ENCODE results near the gene REM1. TPM values are rescaled to one million over a fixed set of nuclear protein-coding genes. Genes with fewer than 3 reads are reported as not detected.

The REM1 gene
- total and polyA plus RNA-seq, 2 of the 13 experiments (the other 11 are each of a cell fraction or from before 2014, with no cell fraction given), result not detected

GRCh38 chr20:31440012-31440659 lies 35.0 kb upstream of the REM1 start, which contains the start of gene DEFB123:
DEFB123 (plus strand) TSS chr20:31440632; CDS start chr20:31440699, 67 bp downstream.
- ChIA-PET CTCF (ENCODE audit: low intra/inter-chr PET ratio, low total read pairs) (no interaction called here), POLR2A (no interaction called here)
- H3K4me2 ChIP-seq (ENCODE audit: low read depth, low read length), result no peak within 1 kb of the TSS

More at GRCh38 chr20:31440012-31440659, 35.0 kb upstream of the REM1 start, which contains the start of gene DEFB123:
- no peak for DNase-seq (ENCODE audit: low spot score)
- TF ChIP-seq ZNF761 (CRISPR knock-in tag; conservative IDR thresholded peaks at IDR 0.05) (no peak), CTCF (CRISPR knock-in tag; IDR thresholded peaks at IDR 0.05) (peak; percentile 50), KLF13 (CRISPR knock-in tag; IDR thresholded peaks at IDR 0.05) (no peak), ZSCAN25 (CRISPR knock-in tag; IDR thresholded peaks at IDR 0.05) (no peak), XRCC5 (optimal IDR thresholded peaks at IDR 0.05; ENCODE audit: low read length) (peak; percentile 45), SP5 (CRISPR knock-in tag; IDR thresholded peaks at IDR 0.05; ENCODE audit: borderline replicate concordance, low read depth) (no peak), KDM1A (CRISPR knock-in tag; IDR thresholded peaks at IDR 0.05) (no peak), HMGXB4 (CRISPR knock-in tag; IDR thresholded peaks at IDR 0.05; ENCODE audit: borderline replicate concordance in 1 of 2, low read depth in 1 of 2) (no peak), ZNF530 (CRISPR knock-in tag; IDR thresholded peaks at IDR 0.05; ENCODE audit: low read depth) (no peak), ZNF10 (CRISPR knock-in tag; IDR thresholded peaks at IDR 0.05; ENCODE audit: borderline replicate concordance, low read depth) (no peak), GMEB1 (CRISPR knock-in tag; IDR thresholded peaks at IDR 0.05; ENCODE audit: borderline replicate concordance) (no peak)
- TF ChIP-seq, protein P1, sequence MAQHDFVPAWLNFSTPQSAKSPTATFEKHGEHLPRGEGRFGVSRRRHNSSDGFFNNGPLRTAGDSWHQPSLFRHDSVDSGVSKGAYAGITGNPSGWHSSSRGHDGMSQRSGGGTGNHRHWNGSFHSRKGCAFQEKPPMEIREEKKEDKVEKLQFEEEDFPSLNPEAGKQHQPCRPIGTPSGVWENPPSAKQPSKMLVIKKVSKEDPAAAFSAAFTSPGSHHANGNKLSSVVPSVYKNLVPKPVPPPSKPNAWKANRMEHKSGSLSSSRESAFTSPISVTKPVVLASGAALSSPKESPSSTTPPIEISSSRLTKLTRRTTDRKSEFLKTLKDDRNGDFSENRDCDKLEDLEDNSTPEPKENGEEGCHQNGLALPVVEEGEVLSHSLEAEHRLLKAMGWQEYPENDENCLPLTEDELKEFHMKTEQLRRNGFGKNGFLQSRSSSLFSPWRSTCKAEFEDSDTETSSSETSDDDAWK (CRISPR knock-in tag; IDR thresholded peaks at IDR 0.05), result no peak
- TF ChIP-seq, protein P2, sequence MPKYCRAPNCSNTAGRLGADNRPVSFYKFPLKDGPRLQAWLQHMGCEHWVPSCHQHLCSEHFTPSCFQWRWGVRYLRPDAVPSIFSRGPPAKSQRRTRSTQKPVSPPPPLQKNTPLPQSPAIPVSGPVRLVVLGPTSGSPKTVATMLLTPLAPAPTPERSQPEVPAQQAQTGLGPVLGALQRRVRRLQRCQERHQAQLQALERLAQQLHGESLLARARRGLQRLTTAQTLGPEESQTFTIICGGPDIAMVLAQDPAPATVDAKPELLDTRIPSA (CRISPR knock-in tag; IDR thresholded peaks at IDR 0.05; ENCODE audit: borderline replicate concordance), result no peak
- Histone ChIP-seq H3K4me1 (ENCODE audit: insufficient read depth, low read length) (peaks cover 22% of the 10 kb centered on the region), H3K9me3 (ENCODE audit: low read length) (no peaks in the 10 kb centered on the region), H3K27me3 (ENCODE audit: control insufficient read depth in 1 of 2, insufficient read depth in 2 of 2, low read length in 2 of 2) (peaks cover 3 to 21% of the 10 kb centered on the region in 2 experiments; a peak in 3 of 5 replicates), H4K20me1 (ENCODE audit: insufficient read depth, low read length) (no peaks in the 10 kb centered on the region), H2AFZ (ENCODE audit: low read length) (no peak within 1 kb of the TSS), H3K9ac (ENCODE audit: insufficient read depth, low read depth, low read length) (no peak within 1 kb of the TSS), H3K79me2 (ENCODE audit: insufficient read depth, low read length) (no peaks in the 10 kb centered on the region), H3K27ac (ENCODE audit: extremely low read length, insufficient read depth, low read length) (no peak within 1 kb of the TSS), H3K4me3 (replicated peaks in 1 of 3; ENCODE audit: insufficient read depth in 1 of 3, low read depth in 2 of 3, low read length in 3 of 3) (no peak within 1 kb of the TSS), H3K36me3 (replicated peaks in 1 of 2; ENCODE audit: control insufficient read depth in 1 of 2, insufficient read depth in 2 of 2, low read length in 2 of 2) (no peaks in the 10 kb centered on the region)
- FAIRE-seq, result no peak
- intact Hi-C loops (cut with micrococcal nuclease; ENCODE audit: unreplicated experiment), result no loop called here
- in situ Hi-C loops (cut with HindIII; ENCODE audit: extremely low pct_ligation_motif_present, low pct_unique_long_range_greater_than_20kb), result no loop called here
- no TSS peak for BruUV-seq (replicated peaks)
- 57% methylated on average over 16 of the region's 16 CpGs for WGBS (ENCODE audit: low lambda C conversion rate)
- ATAC-seq, result peak; percentile 55

Data from HepG2 (cell line).